ENCODE measurements around the gene TTLL10. TPM values are rescaled to one million over a fixed set of nuclear protein-coding genes. Genes with fewer than 3 reads are reported as not detected.

The TTLL10 gene
- total and polyA plus RNA-seq, 2 of the 4 experiments (the other 2 are of a cell fraction) = not detected

- BruUV-seq (replicated peaks) = no TSS peak
- Histone ChIP-seq H2BK20ac (ENCODE audit: low read depth, low read length) (no peak overlapping the region), H3K36me3 (ENCODE audit: control insufficient read depth, insufficient read depth, low read length) (no peaks in the 10 kb centered on the region)
Measured at GRCh38 chr1:1156140-1157032, 17.3 kb upstream of the TTLL10 start.

More at GRCh38 chr1:1156140-1157032, 17.3 kb upstream of the TTLL10 start:
- H2BK120ac ChIP-seq (ENCODE audit: low read depth, low read length) = no peak overlapping the region
- no peak overlapping the region for H4K91ac ChIP-seq (ENCODE audit: insufficient read depth, low read depth, low read length)
- no peak overlapping the region for H3K4me2 ChIP-seq (ENCODE audit: low read depth, low read length)
- H3K79me1 ChIP-seq (ENCODE audit: low read depth in 1 of 2, low read length in 2 of 2) = no peaks in the 10 kb centered on the region
- H4K8ac ChIP-seq (ENCODE audit: low read depth in 2 of 2, low read length in 2 of 2) = no peak overlapping the region
- no peak overlapping the region for H2AK9ac ChIP-seq (replicated peaks; ENCODE audit: low read depth, low read length, poor library complexity)
- POLR2A ChIA-PET (ENCODE audit: unreplicated experiment) = no interaction called here
- no peak overlapping the region for H3K14ac ChIP-seq (replicated peaks; ENCODE audit: low read depth, low read length)
- peaks cover 11% of the 10 kb centered on the region for H3K4me1 ChIP-seq (ENCODE audit: control insufficient read depth, insufficient read depth, low read length)
- H3K56ac ChIP-seq (ENCODE audit: extremely low read depth, insufficient read depth, low read length) = no peak overlapping the region
- CTCF ChIA-PET = no interaction called here
- no peak overlapping the region for H3K18ac ChIP-seq (ENCODE audit: low read depth, low read length)
- H4K20me1 ChIP-seq (ENCODE audit: insufficient read depth, low read length) = no peaks in the 10 kb centered on the region
- no peak for ATAC-seq (ENCODE audit: low read depth)
- intact Hi-C loops (cut with micrococcal nuclease) (no loop called here), in situ Hi-C loops (cut with MboI; ENCODE audit: low sequenced_read_pairs) (no loop called here), dilution Hi-C loops (cut with HindIII; ENCODE audit: low sequenced_read_pairs, unreplicated experiment) (no loop called here)
- no peak overlapping the region for H4K5ac ChIP-seq (ENCODE audit: low read depth, low read length)
- DNase-seq = no peak
- no peaks in the 10 kb centered on the region; the same call in 1 of the 2 replicates for H3K9me1 ChIP-seq (ENCODE audit: insufficient read depth, low read length)
- H2AK5ac ChIP-seq (ENCODE audit: low read depth, low read length) = no peak overlapping the region
- no peak overlapping the region for H2BK15ac ChIP-seq (ENCODE audit: low read depth, low read length)
- no peak overlapping the region for H3K9ac ChIP-seq (ENCODE audit: low read depth, low read length)
- no peak overlapping the region for H3K27ac ChIP-seq (ENCODE audit: insufficient read depth, low read length)
- no peaks in the 10 kb centered on the region; the same call in 1 of the 2 replicates for H3K9me3 ChIP-seq (ENCODE audit: control insufficient read depth, insufficient read depth, low read length)
- no peak overlapping the region for H3K4ac ChIP-seq (ENCODE audit: low read depth, low read length)
- no peak overlapping the region for H3K23ac ChIP-seq (ENCODE audit: low read depth, low read length)
- H2AFZ ChIP-seq (replicated peaks; ENCODE audit: low read length, poor library complexity) = peak overlapping the region; percentile 73
- no peak overlapping the region for H3K4me3 ChIP-seq (ENCODE audit: insufficient read depth, low read depth, low read length)
- H2BK5ac ChIP-seq (ENCODE audit: low read depth, low read length, poor library complexity, severe bottlenecking) = no peak overlapping the region
- H3K27me3 ChIP-seq (ENCODE audit: control insufficient read depth, insufficient read depth, low read length) = no peaks in the 10 kb centered on the region
- 92% methylated on average over 4 of the region's 26 CpGs; no CpG with 5 or more reads in 1 of the 2 experiments for WGBS, 2 experiments (ENCODE audit: extremely low coverage in 2 of 2, insufficient read length in 1 of 2)
- TF ChIP-seq CHD1 (IDR thresholded peaks at IDR 0.05; ENCODE audit: low read depth, low read length) = no peak
